SK-N-MC (cell line): ENCODE results near the gene DGKB.

ENCODE experiments used
- EZH2 ChIP-seq: fragments of 200-600 bp; sonication (generic); IDR thresholded peaks from one replicate; pipeline ENCODE4 v1.6.1; 2017; ENCODE audit warnings: antibody characterized with exemption
- FOXP2 ChIP-seq: optimal IDR thresholded peaks from 2 replicates; pipeline ENCODE3; 2011; ENCODE audit warnings: mild to moderate bottlenecking, moderate library complexity; ENCODE audit not compliant: insufficient read depth; ENCODE audit errors: extremely low read length, control extremely low read depth
- POLR2AphosphoS5 ChIP-seq: IDR thresholded peaks from 2 replicates; pipeline ENCODE4 v1.6.1; 2012; ENCODE audit warnings: mild to moderate bottlenecking, low read depth, low read length, borderline replicate concordance

GRCh38 chr7:14376711-14377110 lies 525.8 kb downstream of the DGKB start:
- TF ChIP-seq EZH2 = no peak
- TF ChIP-seq POLR2AphosphoS5 = no peak
- no peak for TF ChIP-seq FOXP2
